ENCODE data around the gene CACNA2D3.

Gene CACNA2D3

GRCh38 chr3:54866251-54866650 is 743.9 kb downstream of the CACNA2D3 start:
- DNase-seq, result no peak

GRCh38 chr3:54870423-54870822 is 748.1 kb downstream of the CACNA2D3 start:
- no peak for DNase-seq

- DNase-seq, result no peak
These were observed 749.5 kb downstream of the CACNA2D3 start for GRCh38 chr3:54871867-54872266.

- no peak for DNase-seq
These were observed 751.0 kb downstream of the CACNA2D3 start for GRCh38 chr3:54873059-54874010.

- DNase-seq, result no peak
These were observed 752.6 kb downstream of the CACNA2D3 start for GRCh38 chr3:54874816-54875556.

- DNase-seq, result no peak
These were observed 753.4 kb downstream of the CACNA2D3 start for GRCh38 chr3:54875596-54876268.

GRCh38 chr3:54876694-54877093 is 754.3 kb downstream of the CACNA2D3 start:
- DNase-seq, result no peak

GRCh38 chr3:54877730-54878129 is 755.4 kb downstream of the CACNA2D3 start:
- DNase-seq, result no peak

GRCh38 chr3:54878145-54878544 is 755.8 kb downstream of the CACNA2D3 start:
- DNase-seq, result no peak

- DNase-seq, result no peak
These were observed 759.9 kb downstream of the CACNA2D3 start for GRCh38 chr3:54882129-54882833.

GRCh38 chr3:54888162-54888561 is 765.8 kb downstream of the CACNA2D3 start:
- DNase-seq, result no peak

- no peak for DNase-seq
These were observed 766.5 kb downstream of the CACNA2D3 start for GRCh38 chr3:54888873-54889272.

- no peak for DNase-seq
These were observed 767.4 kb downstream of the CACNA2D3 start for GRCh38 chr3:54889731-54890130.

GRCh38 chr3:54891540-54891897 is 769.2 kb downstream of the CACNA2D3 start:
- DNase-seq, result no peak

GRCh38 chr3:54892168-54892567 is 769.8 kb downstream of the CACNA2D3 start:
- DNase-seq, result no peak

- DNase-seq, result no peak
These were observed 773.3 kb downstream of the CACNA2D3 start for GRCh38 chr3:54895613-54896012.

GRCh38 chr3:54897028-54897711 is 774.8 kb downstream of the CACNA2D3 start:
- no peak for DNase-seq

- no peak for DNase-seq
These were observed 776.9 kb downstream of the CACNA2D3 start for GRCh38 chr3:54899273-54899672.

- DNase-seq, result no peak
These were observed 778.7 kb downstream of the CACNA2D3 start for GRCh38 chr3:54900838-54901591.

GRCh38 chr3:54901906-54902685 is 779.7 kb downstream of the CACNA2D3 start:
- DNase-seq, result no peak

All from activated CD4-positive, CD25-positive, alpha-beta regulatory T cell (primary cell).